D721Med (cell line): ENCODE data around the gene NAP1L1.

ENCODE experiments used
- DNase-seq: peaks from one replicate; pipeline ENCODE4 v3.0.0; 2011; ENCODE audit warnings: low spot score; ENCODE audit not compliant: insufficient read length
- FAIRE-seq: peaks from 2 replicates; lab custom pipeline; 2011; peaks lifted over from hg19 to GRCh38; lab: Jason Lieb, UNC
- TF ChIP-seq, protein P1 (sequence below): IDR thresholded peaks from 2 replicates; pipeline ENCODE4 v1.5.1; 2012; ENCODE audit warnings: mild to moderate bottlenecking, control low read depth; ENCODE audit not compliant: insufficient read depth; ENCODE audit errors: missing control alignments

NAP1L1 gene

GRCh38 chr12:76084863-76085519 is 506 bp upstream of the NAP1L1 start:
- TF ChIP-seq, protein P1, sequence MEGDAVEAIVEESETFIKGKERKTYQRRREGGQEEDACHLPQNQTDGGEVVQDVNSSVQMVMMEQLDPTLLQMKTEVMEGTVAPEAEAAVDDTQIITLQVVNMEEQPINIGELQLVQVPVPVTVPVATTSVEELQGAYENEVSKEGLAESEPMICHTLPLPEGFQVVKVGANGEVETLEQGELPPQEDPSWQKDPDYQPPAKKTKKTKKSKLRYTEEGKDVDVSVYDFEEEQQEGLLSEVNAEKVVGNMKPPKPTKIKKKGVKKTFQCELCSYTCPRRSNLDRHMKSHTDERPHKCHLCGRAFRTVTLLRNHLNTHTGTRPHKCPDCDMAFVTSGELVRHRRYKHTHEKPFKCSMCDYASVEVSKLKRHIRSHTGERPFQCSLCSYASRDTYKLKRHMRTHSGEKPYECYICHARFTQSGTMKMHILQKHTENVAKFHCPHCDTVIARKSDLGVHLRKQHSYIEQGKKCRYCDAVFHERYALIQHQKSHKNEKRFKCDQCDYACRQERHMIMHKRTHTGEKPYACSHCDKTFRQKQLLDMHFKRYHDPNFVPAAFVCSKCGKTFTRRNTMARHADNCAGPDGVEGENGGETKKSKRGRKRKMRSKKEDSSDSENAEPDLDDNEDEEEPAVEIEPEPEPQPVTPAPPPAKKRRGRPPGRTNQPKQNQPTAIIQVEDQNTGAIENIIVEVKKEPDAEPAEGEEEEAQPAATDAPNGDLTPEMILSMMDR = peak; percentile 39
- DNase-seq = peak; percentile 30
- no peak for FAIRE-seq

GRCh38 chr12:76083246-76083903 is 1.1 kb downstream of the NAP1L1 start:
- DNase-seq (no peak), FAIRE-seq (no peak)
- TF ChIP-seq, protein P1 = no peak

DNA sequence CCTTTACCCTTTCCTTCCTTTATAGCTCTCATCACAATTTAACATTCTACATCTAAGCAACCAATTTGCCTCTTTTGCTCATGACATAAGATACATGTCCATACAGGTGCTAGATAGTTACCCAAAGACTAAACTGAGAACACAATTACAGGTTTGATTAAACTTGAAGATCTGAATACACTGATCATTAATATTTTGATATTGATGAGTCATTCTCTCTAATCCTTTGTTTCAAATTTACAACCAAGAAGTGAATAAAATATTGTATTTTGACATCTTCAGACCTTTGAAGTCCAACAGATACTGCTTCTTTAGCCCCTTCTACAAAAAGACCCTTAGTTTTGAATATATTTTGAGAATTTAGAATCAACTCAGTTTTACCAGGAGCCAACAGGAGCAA is 2.6 kb downstream of the NAP1L1 start:
- FAIRE-seq = no peak
- DNase-seq = no peak
- TF ChIP-seq, protein P1 = no peak

DNA sequence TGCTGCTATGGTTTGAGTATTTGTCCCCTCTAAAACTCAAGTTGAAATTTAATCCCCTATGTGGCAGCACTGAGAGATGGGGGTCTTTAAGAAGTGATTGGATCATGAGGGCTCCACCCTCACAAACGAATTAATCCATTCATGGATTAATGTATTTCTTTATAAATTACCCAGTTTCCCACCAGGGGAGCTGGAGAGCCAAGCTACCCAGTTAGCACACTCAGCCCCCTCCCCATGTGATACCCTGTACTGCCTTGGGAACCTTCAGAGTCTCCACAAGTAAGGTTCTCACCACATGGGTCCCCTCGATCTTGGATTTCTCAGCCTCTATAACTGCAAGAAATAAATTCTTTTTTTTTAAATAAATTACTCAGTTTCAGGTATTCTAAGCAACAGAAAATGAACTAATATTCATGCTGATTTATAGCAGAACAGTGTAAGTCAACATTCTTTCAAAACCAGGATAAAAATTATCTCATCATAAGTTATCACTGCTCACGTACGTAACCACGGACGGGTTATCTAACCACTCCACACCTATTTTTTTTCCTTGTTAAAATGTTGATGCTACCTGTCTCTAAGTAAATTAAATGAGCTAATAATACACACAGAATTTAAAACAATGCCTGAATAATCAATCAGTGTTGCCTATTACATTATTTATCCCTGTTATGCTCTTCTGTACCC is 3.6 kb downstream of the NAP1L1 start:
- FAIRE-seq (no peak), DNase-seq (no peak)
- TF ChIP-seq, protein P1 = peak; percentile 17

GRCh38 chr12:76080017-76080728 is 4.3 kb downstream of the NAP1L1 start:
- DNase-seq (no peak), FAIRE-seq (peak; percentile 16)
- TF ChIP-seq, protein P1 = no peak

DNA sequence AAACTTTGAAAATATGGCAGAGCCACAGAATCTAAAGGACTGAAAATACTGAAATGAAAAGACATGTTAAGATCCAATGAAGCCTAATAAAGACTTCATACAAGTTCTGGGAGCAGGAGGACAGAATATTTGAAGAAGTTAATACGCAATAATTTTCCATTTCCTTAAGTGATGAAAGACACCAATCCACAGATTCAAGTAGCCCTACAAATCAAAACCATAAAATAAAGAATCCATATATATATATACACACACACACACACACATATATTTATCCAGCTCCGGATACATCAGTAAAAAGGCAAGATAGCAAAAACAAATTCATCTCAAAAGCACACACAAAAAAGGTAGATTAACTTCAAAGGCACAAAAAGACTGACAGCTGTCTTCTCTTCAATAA is 5.7 kb downstream of the NAP1L1 start:
- FAIRE-seq (no peak), DNase-seq (no peak)
- TF ChIP-seq, protein P1 = no peak
